Umbilical cord (tissue), 2 donors: Measurements from ENCODE around the gene PPP1R9B. TPM values are rescaled to one million over a fixed set of nuclear protein-coding genes. Genes with fewer than 3 reads are reported as not detected.

ENCODE experiments used
- DNase-seq: peaks from one replicate; pipeline ENCODE4 v3.0.0-alpha.2; 2015; ENCODE audit warnings: low spot score
- total RNA-seq: library from RNA; depleted of rRNA; stranded (reverse); fragments of >200 nt; gene quantifications from one replicate; pipeline ENCODE4 v1.2.3, GENCODE V29; 2014; ENCODE audit warnings: low replicate concordance; ENCODE audit not compliant: insufficient read depth

Gene PPP1R9B
- total RNA-seq, 1 donor from 2014 or later, result 14.2 TPM

DNA sequence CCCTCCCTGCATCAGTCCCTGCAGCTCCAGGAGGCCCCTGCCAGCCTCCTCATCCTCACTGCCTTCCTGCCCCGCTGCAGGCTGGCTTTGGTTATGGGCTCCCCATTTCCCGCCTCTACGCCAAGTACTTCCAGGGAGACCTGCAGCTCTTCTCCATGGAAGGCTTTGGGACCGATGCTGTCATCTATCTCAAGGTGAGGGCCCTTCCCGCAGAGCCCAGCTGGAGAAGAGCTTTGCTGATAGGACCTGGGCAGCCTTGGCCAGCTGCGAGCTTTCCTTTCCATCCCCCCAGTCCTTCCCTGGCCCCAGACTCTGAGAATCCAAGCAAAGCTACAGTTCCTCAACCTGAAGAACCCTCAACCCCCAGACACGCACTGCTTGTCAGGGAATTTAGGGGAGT, 41.3 kb downstream of the PPP1R9B start:
- no peak for DNase-seq

DNA sequence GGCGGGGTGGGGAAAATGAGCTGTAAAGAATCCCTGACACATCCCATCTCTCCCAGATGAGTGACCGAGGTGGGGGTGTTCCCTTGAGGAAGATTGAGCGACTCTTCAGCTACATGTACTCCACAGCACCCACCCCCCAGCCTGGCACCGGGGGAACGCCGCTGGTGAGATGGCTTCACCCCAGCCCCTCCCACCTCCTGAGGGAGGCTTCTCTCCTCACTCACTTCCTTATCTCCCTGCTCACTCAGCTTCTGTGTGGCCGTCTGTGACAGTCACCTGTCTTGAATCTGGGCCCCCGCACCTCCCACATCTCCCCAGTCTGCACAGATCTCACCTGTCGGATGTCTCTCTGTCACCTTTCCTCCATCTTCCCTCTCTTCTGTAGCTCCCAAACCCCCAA, 41.9 kb downstream of the PPP1R9B start:
- no peak for DNase-seq

DNA sequence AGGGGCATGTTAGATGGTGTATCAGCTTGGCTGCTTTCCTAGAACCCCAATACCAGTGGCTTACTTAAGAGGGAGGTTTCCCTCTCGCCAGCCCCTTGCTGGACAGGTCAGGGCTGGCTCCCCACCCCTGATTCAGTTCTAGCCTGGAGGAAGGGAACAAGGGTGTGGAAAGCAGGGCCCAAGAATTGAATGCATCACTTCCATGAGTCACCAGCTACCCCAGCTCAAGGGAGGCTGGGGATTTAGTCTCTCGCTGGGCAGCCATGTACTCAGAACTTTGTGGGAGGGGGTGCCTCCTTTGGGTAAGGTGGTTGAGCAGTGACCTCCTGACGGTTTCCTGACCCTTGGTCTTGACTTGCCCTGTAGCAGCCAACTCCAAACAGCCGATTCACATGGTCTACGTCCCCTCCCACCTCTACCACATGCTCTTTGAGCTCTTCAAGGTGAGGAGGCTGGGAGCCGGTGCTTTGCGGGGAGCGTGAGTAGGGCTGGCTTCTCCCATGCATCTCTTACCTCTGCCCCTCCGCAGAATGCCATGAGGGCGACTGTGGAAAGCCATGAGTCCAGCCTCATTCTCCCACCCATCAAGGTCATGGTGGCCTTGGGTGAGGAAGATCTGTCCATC, 42.6 kb downstream of the PPP1R9B start:
- no peak for DNase-seq

DNA sequence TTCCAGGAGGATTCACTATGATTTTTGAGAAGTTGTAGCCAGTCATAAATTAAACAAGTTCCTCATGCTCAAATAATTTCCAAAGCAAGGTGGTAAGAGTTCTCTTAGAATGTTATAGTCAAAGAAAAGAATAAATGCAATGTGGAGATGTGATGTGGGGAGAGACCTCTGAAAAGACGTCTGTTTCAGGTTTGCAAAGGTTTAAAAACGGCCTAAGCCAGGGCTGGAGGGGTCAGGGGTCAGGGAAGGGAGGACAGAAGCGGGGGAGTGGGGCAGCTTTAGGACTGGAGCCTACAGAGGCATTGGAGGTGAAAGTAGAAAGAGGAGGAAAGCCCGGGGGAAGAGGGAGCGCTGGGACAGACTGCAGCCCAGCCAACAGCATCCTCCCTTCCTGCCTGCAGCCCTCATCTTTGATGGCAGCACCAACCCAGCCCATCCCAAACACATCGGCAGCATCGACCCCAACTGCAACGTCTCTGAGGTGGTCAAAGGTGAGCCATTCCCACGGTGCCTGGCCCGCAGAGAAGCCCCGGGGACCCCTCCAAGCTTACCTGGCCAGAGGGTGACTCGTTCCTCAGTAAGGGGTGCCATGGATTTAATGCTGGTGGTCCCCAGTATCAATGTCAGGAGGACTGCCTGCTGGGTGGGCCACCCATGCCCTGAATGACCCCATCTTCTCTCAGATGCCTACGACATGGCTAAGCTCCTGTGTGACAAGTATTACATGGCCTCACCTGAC, 43.9 kb downstream of the PPP1R9B start:
- DNase-seq, result no peak

DNA sequence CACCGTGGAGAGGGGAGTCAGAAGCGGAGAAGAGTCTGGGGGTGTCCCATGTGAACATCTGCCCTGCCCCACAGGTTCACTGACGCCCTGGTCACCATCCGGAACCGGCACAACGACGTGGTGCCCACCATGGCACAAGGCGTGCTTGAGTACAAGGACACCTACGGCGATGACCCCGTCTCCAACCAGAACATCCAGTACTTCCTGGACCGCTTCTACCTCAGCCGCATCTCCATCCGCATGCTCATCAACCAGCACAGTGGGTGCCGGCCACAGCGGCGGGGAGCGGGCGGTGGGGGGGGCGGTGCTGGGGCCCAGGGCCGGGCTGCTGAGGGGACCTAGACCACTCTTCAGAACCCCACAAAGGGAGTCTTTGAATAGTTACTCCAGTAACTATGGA, 44.7 kb downstream of the PPP1R9B start:
- no peak for DNase-seq

DNA sequence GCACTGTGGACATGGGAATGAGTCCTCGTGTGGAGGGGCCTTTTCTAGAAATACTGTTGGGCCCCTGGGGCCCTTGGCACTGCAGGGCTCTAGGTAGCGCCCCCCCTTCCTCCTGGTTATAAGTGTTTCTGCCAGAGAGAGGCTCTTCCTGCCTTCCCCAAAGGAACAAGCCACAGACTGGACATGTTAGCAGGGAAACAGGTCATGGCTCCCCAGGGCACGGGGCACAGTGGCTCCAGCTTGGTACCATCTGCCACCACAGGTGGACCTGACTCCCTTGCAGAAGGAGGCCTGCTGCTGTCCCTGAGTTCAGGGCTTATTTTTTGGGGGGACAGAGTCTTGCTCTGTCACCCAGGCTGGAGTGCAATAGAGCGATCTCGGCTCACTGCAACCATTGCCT, 46.5 kb downstream of the PPP1R9B start:
- DNase-seq, result no peak

DNA sequence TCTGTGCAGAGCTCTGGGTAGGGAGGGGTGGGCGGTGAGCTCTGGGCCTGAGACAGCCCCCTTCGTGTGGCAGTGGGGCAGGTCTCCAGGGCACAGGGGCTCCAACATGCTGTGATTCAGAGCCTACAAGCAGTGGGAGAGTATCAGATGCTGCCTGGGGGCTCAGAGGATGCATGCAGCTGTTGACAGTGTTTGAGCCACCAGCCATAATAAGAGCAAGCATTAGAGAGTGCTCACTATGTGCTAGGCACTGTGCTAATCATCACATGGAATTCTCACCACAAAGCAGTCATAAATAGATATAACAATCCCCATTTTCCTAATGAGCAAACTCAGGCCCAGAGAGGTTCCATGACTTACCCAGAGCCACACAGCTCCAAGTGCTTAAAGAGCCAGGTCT, 47.2 kb downstream of the PPP1R9B start:
- no peak for DNase-seq

DNA sequence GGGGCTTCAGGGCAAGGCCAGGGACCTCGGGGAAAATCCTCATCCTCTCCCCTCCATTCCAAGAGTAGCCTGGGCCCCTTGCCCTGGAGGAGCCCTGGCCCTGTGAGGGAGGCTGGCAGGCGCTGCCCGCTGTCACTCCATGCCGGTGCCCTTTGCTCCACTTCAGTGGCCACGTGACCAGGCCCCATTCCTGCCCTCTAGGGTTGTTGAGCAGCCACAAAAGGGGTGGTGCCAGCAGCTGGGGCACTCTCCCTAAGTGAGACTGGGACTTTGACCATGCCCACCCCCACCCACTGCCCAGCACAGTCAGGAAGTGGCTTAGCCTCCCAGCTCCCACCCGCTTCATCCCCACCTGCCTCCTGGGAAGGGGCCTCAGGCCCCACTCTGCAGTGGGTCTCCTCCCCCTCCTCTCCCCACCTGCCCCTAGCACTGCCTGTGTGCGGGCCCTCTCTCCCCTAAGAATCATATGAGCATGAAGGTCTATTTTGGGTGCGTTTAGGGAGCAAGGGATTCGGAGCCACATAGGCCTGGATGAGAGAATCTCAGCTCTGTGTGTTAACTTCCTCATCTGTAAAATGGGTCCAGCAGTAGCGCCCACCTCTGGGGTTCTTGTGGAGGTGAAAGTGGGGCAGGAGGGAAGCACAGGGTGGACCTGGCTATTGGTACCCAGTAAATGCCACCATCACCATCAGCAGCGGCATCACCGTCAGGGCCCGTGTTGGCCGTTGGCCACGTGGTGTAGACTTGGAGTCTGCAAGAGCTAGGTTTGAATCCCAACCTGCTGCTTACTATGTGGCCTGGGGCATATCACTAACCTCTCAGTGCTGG, 48.1 kb downstream of the PPP1R9B start:
- DNase-seq, result no peak

DNA sequence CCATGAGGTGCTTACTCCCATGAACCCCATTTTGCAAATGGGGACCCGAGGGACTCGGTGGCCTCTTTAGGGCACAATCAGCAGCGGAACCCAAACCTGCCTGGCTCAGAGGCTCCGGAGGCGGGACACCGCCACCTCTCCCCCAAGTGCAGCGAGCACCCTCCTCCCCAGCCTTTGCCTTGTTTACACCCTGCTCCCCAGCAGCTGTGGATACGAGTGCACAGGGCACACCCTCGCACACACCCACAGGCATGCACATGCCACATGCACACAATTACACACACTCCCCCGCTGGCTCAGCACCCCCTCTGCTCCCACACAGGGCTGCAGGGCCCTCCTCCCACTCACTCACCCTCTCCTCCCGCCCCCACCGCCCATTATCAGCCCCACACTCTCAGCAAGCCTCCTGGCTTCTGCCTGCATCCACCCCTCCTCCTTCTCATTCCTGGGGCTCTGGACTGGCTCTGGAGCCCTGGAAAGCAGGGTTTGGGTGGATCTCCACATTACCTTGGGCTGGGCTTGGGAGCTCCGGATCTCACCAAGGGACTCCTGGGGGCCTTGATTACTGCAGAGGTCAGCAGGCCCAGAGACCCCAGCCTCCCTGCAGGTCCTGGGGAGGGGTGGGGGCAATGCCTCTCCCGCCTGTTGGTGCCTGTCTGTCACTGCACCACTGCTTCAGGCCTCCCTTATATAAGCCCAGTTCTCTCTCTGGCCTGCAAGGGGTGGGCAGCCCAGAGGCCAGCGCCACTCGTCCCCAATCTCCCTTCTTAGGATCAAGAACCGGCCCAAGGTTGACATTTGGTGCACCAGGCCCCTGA, 48.9 kb downstream of the PPP1R9B start:
- peak; percentile 84 for DNase-seq

DNA sequence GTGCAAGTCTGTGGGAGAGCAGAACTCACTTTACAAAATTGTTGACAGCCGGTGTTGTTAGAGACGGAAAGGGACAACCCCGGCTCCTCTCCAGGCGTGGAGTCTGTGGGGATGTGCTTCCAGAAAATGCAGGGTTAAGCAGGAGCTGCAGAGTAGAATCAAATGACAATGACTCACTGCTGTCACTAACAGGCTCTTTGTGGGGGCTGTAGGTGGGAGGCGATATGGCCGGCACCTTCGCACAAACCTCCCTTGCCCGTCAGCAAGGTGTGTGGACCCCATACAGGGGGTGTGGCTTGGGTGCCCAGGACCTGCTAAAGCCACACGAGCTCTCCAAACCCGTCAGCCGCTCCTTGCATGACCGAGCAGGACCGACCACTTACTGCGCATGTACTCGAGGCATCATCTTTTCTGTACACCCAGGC, 49.5 kb downstream of the PPP1R9B start:
- DNase-seq, result no peak

DNA sequence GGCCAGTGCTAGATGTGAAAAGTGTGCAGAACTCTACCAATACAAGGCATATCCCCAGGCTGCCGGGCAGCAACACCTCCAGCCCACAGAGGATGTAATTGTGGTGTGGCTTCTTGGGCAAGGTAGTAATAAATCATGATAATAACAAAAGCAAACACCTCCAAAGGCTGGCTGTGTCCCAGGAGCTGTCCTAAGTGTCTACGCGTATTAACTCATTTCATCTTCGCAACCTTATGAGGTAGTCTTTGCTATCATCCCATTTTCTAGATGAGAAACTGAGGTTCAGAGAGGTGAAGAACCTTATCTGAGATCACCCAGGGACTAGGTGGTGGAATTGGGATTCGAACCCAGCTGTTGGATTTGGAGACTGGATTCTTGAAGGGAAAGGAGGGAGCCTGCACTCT, 50.0 kb downstream of the PPP1R9B start:
- no peak for DNase-seq

DNA sequence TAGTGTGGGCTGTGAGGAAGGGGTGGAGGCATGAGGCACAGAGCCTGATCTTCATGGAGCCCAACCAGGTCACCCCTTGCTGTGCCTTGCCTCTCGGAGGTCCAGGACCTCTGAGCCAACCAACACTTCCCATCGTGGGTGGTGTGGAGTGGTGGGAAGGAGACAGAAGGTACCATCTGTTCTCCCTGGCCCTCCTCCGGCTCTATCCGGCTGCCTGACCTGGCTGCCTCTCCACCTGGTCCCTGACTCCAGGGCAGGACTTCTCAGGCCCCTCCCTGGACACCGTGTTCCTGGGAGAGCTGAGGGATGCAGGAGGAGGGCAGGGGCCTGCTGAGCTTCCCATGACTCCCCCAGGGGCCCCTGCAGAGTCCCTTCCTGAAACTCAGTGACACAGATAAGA, 51.5 kb downstream of the PPP1R9B start:
- no peak for DNase-seq

DNA sequence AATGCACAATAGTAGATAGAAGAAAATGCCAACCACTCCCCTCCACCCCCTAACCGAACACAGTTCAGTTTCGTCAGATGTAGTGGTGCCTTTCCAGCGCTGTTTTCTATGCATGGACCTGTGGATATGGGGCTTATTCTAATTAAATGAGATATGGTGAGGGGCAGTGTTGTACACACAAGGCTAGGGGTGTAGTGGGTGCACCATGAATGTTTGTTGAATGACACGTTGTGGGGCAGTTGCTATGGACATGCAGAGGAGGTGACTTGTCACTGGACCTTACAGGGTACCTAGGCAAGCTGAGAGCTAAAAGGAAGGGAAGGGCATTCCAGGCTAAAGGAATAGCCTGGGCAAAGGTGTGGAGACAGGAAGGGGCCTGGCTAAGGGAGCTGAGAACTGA, 51.9 kb downstream of the PPP1R9B start:
- no peak for DNase-seq

DNA sequence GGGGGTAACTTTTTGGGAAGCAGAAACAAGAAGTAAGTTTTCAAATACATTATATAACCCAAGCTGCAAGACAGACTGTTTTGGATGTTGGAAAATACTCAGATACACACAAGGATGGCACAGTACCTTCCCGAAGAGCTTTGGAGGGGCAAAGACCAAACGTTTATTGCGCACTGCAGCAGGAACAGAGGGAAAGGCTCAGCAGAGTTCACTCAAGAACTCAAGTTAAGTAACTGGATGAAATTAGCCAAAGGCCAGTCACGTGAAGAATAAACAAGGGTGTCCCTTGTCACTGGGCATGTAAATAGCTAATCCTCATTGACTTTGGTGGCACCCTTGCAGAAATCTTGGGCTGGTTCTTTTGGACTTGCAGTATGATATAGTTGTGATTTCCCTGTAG, 52.6 kb downstream of the PPP1R9B start:
- DNase-seq, result no peak

DNA sequence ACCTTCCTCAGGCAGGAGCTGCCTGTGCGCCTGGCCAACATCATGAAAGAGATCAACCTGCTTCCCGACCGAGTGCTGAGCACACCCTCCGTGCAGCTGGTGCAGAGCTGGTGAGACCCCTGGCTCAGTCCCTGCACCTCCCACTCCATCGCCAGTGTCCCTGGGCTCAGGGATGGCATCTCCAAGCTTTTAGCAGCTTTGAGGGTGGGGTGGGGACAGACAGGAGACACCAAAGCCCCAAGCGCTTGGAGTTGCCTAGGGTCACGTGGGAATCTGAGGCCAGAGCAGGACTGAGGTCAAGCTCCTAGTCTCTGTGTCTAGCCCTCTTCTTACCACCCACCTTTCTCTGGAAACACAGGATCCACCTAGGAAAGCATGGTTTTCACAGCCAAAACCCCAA, 53.0 kb downstream of the PPP1R9B start:
- no peak for DNase-seq

DNA sequence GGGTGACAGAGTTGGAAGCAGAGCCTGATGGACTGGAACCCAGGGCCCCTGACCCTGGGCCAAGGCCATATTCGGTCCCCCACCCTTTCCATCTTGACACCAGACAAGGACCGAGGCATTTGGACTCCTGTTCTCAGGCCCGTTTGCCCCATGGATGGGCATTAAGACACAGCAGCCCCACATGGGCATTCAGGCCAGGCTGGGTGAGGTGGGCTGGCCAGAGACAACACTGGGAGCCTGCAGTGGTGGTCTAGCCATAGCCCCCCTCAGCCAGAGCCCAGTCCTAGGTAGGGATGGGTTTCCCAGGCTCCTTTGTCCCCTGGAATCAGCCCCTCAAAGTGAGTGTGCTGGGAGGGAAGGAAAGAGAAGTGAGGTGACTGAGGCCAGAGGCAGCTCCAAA, 53.7 kb downstream of the PPP1R9B start:
- DNase-seq, result no peak

DNA sequence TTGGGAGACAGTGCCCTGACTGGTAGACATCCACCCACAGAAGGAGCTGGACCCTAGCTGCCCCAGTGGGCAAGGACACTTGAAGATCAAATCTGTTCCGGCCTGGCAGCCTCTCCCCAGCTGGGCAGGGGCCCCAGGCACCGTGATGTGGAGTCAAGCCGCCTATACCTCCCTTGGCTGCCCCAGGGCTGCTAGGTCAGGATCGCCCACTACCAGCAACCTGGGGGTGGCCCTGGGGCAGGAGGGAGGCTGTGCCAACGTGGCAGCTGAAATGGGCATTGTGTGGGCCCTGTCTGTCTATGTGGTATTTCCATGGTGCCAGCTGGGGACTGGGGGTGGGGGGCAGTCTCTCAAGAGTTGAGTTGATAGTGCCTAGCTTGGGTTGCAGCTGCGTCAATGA, 54.4 kb downstream of the PPP1R9B start:
- DNase-seq, result no peak

DNA sequence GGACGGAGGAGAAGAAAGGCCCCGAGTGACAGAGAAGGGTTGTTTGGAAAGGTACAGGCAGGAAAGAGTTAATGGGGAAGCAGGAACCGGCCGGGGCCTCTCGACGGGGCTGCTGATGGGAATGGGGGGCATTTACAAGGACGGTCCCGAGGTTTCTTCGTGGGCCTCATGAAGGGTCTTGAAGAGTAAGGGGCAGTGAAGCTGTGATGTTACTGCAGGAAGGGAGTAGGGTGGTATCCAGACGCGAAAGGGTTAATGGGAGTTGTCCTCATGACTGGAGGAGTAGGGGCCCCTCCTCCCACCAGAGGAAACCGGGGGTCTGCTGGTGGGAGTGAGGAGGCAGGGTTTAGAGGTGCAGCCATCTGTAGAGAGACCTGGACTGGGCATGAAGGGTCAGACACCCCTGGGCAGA, 54.8 kb downstream of the PPP1R9B start:
- no peak for DNase-seq

DNA sequence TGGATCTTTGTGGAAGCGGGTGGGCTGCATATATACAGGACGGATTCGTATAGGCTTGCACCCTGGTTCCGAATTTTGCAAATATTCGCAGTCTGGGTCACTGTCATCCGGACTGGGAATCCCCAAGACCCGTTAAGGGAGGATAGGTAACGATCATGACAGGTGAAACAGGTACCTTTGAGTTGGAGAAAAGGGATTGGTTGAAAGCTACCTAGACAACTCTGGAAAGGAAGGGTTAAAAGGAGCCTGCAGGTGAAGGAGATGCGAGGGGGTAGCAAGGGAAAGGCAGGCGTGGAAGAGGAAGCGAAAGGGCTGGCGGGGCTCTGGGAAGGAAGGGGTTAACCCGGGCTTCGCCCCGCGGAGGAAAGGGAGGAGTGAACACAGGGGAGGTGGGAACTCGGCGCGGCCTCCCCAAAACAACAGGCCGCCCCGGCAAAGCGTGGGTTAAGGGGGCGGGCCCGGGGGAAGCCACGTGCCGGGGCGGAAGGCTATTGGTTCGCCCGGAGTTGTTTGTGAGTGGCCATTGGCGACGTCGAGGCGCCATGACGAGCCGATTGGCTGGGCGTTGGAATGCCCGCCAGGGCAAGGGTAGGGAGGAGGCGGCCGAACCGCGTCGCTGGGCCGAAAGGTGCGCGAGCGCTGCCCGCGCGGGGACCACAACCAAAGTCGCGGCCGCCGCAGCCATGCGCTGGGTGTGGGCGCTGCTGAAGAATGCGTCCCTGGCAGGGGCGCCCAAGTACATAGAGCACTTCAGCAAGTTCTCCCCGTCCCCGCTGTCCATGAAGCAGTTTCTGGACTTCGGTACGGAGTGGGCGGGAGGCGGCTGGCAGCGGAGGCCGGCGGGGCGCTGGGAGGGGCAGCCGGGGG, 55.5 kb downstream of the PPP1R9B start, which contains the start of gene PDK2:
PDK2 (plus strand) TSS at position 599 of the 867 bp plus-strand sequence; CDS start at position 684, 85 bp downstream.
- DNase-seq, result peak; percentile 98

DNA sequence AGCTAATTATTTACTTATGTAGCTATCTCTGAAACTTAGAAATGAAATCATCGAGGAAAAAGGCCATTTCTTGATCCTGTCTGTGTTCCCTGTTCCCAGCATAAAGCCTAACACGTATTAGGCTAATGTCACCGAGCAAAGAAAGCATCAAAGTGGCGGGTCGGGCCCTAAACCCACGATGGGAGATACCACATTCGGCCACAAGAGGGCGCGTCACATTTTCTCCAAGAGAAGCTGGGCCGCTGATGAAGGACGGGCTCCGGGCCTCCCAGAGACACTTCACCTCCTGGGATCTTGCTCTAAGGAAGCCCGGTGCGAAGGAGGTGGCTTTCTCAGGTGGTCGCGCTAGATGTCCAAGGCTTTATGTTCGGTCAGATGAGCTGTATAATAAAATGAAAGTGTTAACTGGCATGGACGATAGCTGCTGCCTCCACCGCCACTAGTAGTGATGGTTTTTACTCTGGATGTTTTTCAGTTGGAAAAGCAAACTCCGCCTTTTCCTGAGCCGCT, 56.2 kb downstream of the PPP1R9B start:
- DNase-seq, result peak; percentile 95
